Skeletal muscle tissue (tissue), 4 donors: ENCODE measurements around the gene ADGRL4. TPM values are rescaled to one million over a fixed set of nuclear protein-coding genes. Genes with fewer than 3 reads are reported as not detected.

ENCODE experiments used
- H3K27ac ChIP-seq: one replicate; pipeline ENCODE4 v1.7.0; 2013; ENCODE audit warnings: mild to moderate bottlenecking, low read depth, low read length, inconsistent platforms
- H3K27me3 ChIP-seq, 3 donors: one replicate each; pipeline ENCODE4 v1.7.0; 2013; ENCODE audit warnings: low read length in 3 of 3; ENCODE audit not compliant: control insufficient read depth in 3 of 3, insufficient read depth in 3 of 3
- H3K36me3 ChIP-seq, 3 donors: one replicate each; pipeline ENCODE4 v1.7.0; 2013; ENCODE audit warnings: low read length in 3 of 3; ENCODE audit not compliant: control insufficient read depth in 3 of 3, insufficient read depth in 3 of 3
- H3K4me1 ChIP-seq, 3 donors: one replicate each; pipeline ENCODE4 v1.7.0; 2013; ENCODE audit warnings: low read length in 3 of 3, mild to moderate bottlenecking in 3 of 3; ENCODE audit not compliant: control insufficient read depth in 3 of 3, insufficient read depth in 3 of 3
- H3K4me3 ChIP-seq, 3 donors: one replicate each; pipeline ENCODE4 v1.7.0; 2013; ENCODE audit warnings: low read length in 3 of 3
- H3K9ac ChIP-seq, 3 donors: one replicate each; pipeline ENCODE4 v1.7.0; 2013; ENCODE audit warnings: low read length in 3 of 3, mild to moderate bottlenecking in 3 of 3, moderate library complexity in 2 of 3, low read depth in 1 of 3
- H3K9me3 ChIP-seq, 3 donors: one replicate each; pipeline ENCODE4 v1.7.0; 2013; ENCODE audit warnings: low read length in 3 of 3; ENCODE audit not compliant: control insufficient read depth in 3 of 3
- total RNA-seq: library from RNA; depleted of rRNA; stranded (reverse); fragments of >200 nt; gene quantifications from one replicate; pipeline ENCODE4 v1.2.3, GENCODE V29; 2014
- donor health status: Osteomylitis.

ADGRL4 gene
- total RNA-seq, 1 donor from 2014 or later, result 15.7 TPM

- H3K27me3 ChIP-seq, result no peaks in the 10 kb centered on the region
- no peak overlapping the region for H3K4me3 ChIP-seq
- H3K36me3 ChIP-seq, result no peaks in the 10 kb centered on the region
- no peaks in the 10 kb centered on the region for H3K9me3 ChIP-seq
- no peak overlapping the region for H3K27ac ChIP-seq
- peaks cover 0 to 10% (median 4%) of the 10 kb centered on the region in 3 donors for H3K4me1 ChIP-seq
- H3K9ac ChIP-seq, result no peak overlapping the region
Observed at GRCh38 chr1:78843546-78843945, 163.0 kb downstream of the ADGRL4 start.

- H3K27ac ChIP-seq, result no peak overlapping the region
- no peaks in the 10 kb centered on the region for H3K9me3 ChIP-seq
- H3K36me3 ChIP-seq, result no peaks in the 10 kb centered on the region
- no peak overlapping the region for H3K4me3 ChIP-seq
- no peaks in the 10 kb centered on the region for H3K27me3 ChIP-seq
- peaks cover 0 to 10% (median 4%) of the 10 kb centered on the region in 3 donors for H3K4me1 ChIP-seq
- H3K9ac ChIP-seq, result no peak overlapping the region
Observed at GRCh38 chr1:78843111-78843510, 163.4 kb downstream of the ADGRL4 start.

- no peak overlapping the region for H3K27ac ChIP-seq
- no peaks in the 10 kb centered on the region for H3K36me3 ChIP-seq
- no peak overlapping the region for H3K4me3 ChIP-seq
- no peaks in the 10 kb centered on the region for H3K9me3 ChIP-seq
- H3K9ac ChIP-seq, result peak overlapping the region in 1 of 3 donors; percentile 53
- H3K27me3 ChIP-seq, result no peaks in the 10 kb centered on the region
- peaks cover 0 to 10% (median 4%) of the 10 kb centered on the region in 3 donors for H3K4me1 ChIP-seq
Observed at GRCh38 chr1:78840453-78841271, 165.9 kb downstream of the ADGRL4 start.
